Nephron (organoid): Measurements from ENCODE around the gene CWC27.
A peak's percentile ranks its signal among the peaks of the same experiment; 100 is the strongest.

Experiments used
- H3K27ac Mint-ChIP-seq, 3 experiments: 2 replicates each; pipeline ENCODE4 v1.8.0; 2020; ENCODE audit warnings: mixed read lengths in 3 of 3, mild to moderate bottlenecking in 2 of 3, moderate library complexity in 1 of 3
- H3K27me3 Mint-ChIP-seq: 2 replicates; pipeline ENCODE4 v1.8.0; 2021; ENCODE audit warnings: low read depth, mild to moderate bottlenecking, moderate library complexity, mixed read lengths
- H3K36me3 Mint-ChIP-seq: 2 replicates; pipeline ENCODE4 v1.8.0; 2020; ENCODE audit warnings: low read depth, mixed read lengths
- H3K4me1 Mint-ChIP-seq: 2 replicates; pipeline ENCODE4 v1.8.0; 2020; ENCODE audit warnings: mixed read lengths
- H3K4me3 Mint-ChIP-seq, 3 experiments: 2 replicates each; pipeline ENCODE4 v1.8.0; 2020; ENCODE audit warnings: mild to moderate bottlenecking in 3 of 3, mixed read lengths in 3 of 3, moderate library complexity in 2 of 3
- H3K9me3 Mint-ChIP-seq: 2 replicates; pipeline ENCODE4 v1.8.0; 2020; ENCODE audit warnings: mixed read lengths
- CTCF ChIP-seq, 3 experiments: fragments of 200-600 bp; sonication (generic); IDR thresholded peaks; one replicate each; pipeline ENCODE4 v1.5.0; 2021; ENCODE audit warnings: antibody characterized with exemption in 3 of 3; ENCODE audit not compliant: unreplicated experiment in 3 of 3

CWC27 gene

GRCh38 chr5:64744914-64745313, 23.8 kb upstream of the CWC27 start:
- Mint-ChIP-seq H3K36me3 (peaks cover 21% of the 10 kb centered on the region), H3K4me3 (no peak overlapping the region), H3K27me3 (no peaks in the 10 kb centered on the region), H3K27ac (no peak overlapping the region), H3K9me3 (no peaks in the 10 kb centered on the region), H3K4me1 (no peaks in the 10 kb centered on the region)
- no peak for TF ChIP-seq CTCF (IDR thresholded peaks at IDR 0.05; ENCODE audit: unreplicated experiment in 3 of 3)

GRCh38 chr5:64746446-64746845, 22.3 kb upstream of the CWC27 start:
- TF ChIP-seq CTCF (IDR thresholded peaks at IDR 0.05; ENCODE audit: unreplicated experiment in 3 of 3): no peak
- peaks cover 16% of the 10 kb centered on the region for H3K36me3 Mint-ChIP-seq

GRCh38 chr5:64749385-64749784, 19.3 kb upstream of the CWC27 start:
- no peaks in the 10 kb centered on the region for H3K9me3 Mint-ChIP-seq
- H3K4me3 Mint-ChIP-seq: no peak overlapping the region
- no peaks in the 10 kb centered on the region for H3K4me1 Mint-ChIP-seq
- H3K27me3 Mint-ChIP-seq: no peaks in the 10 kb centered on the region
- no peak overlapping the region for H3K27ac Mint-ChIP-seq
- TF ChIP-seq CTCF (IDR thresholded peaks at IDR 0.05; ENCODE audit: unreplicated experiment in 3 of 3): no peak
- peaks cover 20% of the 10 kb centered on the region for H3K36me3 Mint-ChIP-seq

More at GRCh38 chr5:64746446-64746845, 22.3 kb upstream of the CWC27 start:
- Mint-ChIP-seq H3K4me1 (no peaks in the 10 kb centered on the region), H3K27me3 (no peaks in the 10 kb centered on the region), H3K4me3 (no peak overlapping the region), H3K27ac (no peak overlapping the region), H3K9me3 (no peaks in the 10 kb centered on the region)

GRCh38 chr5:64754066-64754465, 14.7 kb upstream of the CWC27 start:
- Mint-ChIP-seq H3K4me1 (no peaks in the 10 kb centered on the region), H3K4me3 (no peak overlapping the region)
- TF ChIP-seq CTCF (IDR thresholded peaks at IDR 0.05; ENCODE audit: unreplicated experiment in 3 of 3): no peak

GRCh38 chr5:64758901-64759300, 9.8 kb upstream of the CWC27 start:
- Mint-ChIP-seq H3K27me3 (no peaks in the 10 kb centered on the region), H3K36me3 (peaks cover 23% of the 10 kb centered on the region), H3K9me3 (no peaks in the 10 kb centered on the region), H3K4me1 (peaks cover 10% of the 10 kb centered on the region), H3K4me3 (no peak overlapping the region), H3K27ac (no peak overlapping the region)
- TF ChIP-seq CTCF (IDR thresholded peaks at IDR 0.05; ENCODE audit: unreplicated experiment in 3 of 3): no peak

More at GRCh38 chr5:64754066-64754465, 14.7 kb upstream of the CWC27 start:
- H3K9me3 Mint-ChIP-seq: no peaks in the 10 kb centered on the region
- H3K27ac Mint-ChIP-seq: no peak overlapping the region
- no peaks in the 10 kb centered on the region for H3K27me3 Mint-ChIP-seq
- H3K36me3 Mint-ChIP-seq: peaks cover 35% of the 10 kb centered on the region

GRCh38 chr5:64759960-64760660, 8.6 kb upstream of the CWC27 start:
- H3K4me1 Mint-ChIP-seq: peaks cover 14% of the 10 kb centered on the region
- H3K36me3 Mint-ChIP-seq: peaks cover 21% of the 10 kb centered on the region
- no peak for TF ChIP-seq CTCF (IDR thresholded peaks at IDR 0.05; ENCODE audit: unreplicated experiment in 3 of 3)
- H3K9me3 Mint-ChIP-seq: no peaks in the 10 kb centered on the region
- peak overlapping the region in 1 of 3 experiments; percentile 10 for H3K27ac Mint-ChIP-seq
- H3K4me3 Mint-ChIP-seq: no peak overlapping the region
- no peaks in the 10 kb centered on the region for H3K27me3 Mint-ChIP-seq
